ENCODE measurements around the gene CITED4.

DNA sequence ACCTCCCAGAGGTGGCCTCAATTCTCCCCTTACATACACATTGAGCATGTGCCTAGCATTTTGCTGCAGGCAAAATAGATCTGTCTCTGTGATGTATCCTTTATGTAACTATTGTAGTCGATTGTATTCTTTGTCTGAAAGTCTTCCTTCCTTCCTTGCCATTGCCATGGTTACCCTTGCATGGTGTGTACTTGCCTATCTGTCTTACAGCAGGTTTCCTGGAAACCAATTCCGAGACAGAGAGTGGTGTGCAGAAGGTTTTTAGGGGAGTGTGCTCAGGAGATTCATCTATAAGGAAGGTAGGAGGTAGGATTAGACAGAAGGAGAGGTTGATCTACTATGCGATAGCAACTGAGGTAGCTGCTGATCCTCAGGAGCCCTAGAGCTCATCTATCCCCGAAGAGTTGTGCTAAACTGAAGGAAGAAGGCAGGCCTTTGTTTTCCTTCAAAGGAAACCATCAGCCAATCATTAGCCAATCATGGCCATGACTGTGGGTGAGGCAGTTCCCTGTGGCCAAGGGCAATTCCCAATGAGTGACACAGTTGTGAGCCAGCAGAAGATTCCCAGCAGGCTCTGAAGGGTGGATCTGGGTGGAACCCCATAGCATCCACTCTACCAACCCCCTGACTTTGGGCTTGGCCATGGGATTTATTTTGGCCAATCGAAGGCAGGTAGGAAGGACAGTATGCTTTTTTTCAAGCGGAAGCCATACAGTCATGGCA is 15.0 kb downstream of the CITED4 start:
- TF ChIP-seq, protein P1, sequence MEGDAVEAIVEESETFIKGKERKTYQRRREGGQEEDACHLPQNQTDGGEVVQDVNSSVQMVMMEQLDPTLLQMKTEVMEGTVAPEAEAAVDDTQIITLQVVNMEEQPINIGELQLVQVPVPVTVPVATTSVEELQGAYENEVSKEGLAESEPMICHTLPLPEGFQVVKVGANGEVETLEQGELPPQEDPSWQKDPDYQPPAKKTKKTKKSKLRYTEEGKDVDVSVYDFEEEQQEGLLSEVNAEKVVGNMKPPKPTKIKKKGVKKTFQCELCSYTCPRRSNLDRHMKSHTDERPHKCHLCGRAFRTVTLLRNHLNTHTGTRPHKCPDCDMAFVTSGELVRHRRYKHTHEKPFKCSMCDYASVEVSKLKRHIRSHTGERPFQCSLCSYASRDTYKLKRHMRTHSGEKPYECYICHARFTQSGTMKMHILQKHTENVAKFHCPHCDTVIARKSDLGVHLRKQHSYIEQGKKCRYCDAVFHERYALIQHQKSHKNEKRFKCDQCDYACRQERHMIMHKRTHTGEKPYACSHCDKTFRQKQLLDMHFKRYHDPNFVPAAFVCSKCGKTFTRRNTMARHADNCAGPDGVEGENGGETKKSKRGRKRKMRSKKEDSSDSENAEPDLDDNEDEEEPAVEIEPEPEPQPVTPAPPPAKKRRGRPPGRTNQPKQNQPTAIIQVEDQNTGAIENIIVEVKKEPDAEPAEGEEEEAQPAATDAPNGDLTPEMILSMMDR (IDR thresholded peaks at IDR 0.05), result no peak
- TF ChIP-seq POLR2A (IDR thresholded peaks at IDR 0.05), result no peak
